ENCODE data around the gene IGF1R.

The IGF1R gene

DNA sequence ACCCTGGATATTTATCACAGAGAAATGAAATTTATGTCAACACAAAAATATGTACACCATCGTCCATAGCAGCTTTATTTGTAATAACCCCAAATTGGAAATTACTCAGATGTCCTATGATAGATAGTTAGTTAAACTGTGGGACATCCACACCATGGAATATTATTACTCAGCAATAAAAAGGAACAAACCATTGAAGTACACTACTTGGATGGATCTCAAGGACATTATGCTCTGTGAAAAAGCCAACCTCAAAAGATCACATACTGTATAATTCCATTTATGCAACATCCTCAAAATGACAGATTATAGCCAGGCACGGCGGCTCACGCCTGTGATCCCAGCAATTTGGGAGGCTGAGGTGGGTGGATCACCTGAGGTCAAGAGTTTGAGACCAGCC is 246.0 kb downstream of the IGF1R start:
- no peak for DNase-seq

- no peak for DNase-seq
Measured at GRCh38 chr15:98896002-98896721, 247.8 kb downstream of the IGF1R start.

DNA sequence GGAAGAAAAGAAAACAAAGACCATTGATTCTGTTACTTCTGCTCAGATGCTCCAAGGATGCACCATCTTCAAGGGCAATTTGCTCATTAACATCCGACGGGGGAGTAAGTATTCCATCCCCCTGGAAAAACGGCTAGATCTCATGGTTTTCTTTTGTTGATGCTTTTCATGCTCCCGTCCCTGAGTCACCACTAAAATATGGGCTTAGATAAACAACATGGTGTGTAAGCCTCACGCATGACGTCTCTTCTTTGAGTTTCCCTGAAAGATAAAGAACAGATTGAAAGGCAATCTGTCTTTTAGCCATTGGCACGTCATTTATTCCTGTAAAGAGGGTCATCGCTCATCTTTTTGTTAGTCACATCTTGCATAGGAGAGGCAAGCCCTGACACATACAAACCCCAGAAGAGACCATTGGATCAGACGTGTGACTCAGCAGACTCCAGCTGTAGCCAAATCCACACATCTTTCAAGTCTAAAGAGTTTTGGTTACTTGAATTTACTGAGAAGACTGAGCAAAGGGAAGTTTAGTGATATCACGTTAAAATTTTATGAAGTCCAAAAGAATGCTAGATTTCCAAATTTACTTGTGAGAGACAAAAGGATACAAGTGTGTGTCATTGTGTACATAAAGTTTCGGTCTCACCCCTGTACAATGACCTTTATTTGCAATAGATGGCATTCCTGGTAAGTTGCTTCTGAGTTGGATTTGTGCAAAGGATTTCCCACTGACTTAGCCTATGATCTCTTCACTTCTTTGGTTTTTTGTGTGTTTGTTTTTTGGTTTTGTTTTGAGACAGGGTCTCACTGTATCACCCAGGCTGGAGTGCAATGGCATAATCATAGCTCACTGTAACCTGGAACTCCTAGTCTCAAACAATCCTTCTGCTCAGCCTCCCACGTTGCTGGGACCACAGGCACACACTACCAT is 248.7 kb downstream of the IGF1R start:
- DNase-seq = peak; percentile 17

GRCh38 chr15:98898122-98898521 is 249.8 kb downstream of the IGF1R start:
- DNase-seq = no peak

GRCh38 chr15:98899272-98900021 is 251.1 kb downstream of the IGF1R start:
- no peak for DNase-seq

DNA sequence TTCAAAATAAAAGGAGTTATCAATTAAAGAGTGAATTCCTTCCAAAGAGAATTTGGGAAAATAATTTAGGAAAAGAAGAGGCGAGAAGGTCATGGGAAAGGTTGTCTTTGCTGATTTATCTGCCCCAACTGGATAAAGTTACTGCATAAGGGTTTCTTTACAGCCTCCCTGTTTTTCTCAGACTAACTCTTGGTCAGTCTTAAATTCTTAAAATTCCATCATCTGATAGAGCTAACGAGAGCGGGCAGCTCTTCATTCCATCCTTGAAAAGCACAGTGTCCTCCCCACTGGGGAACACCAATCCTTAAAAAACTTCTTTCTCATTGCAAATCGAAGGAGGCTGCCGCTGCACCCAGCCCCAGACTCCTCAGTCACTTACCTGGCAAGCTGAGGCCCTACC is 252.0 kb downstream of the IGF1R start:
- DNase-seq = no peak

GRCh38 chr15:98901434-98902072 is 253.2 kb downstream of the IGF1R start:
- DNase-seq = no peak

GRCh38 chr15:98902931-98903330 is 254.6 kb downstream of the IGF1R start:
- no peak for DNase-seq

DNA sequence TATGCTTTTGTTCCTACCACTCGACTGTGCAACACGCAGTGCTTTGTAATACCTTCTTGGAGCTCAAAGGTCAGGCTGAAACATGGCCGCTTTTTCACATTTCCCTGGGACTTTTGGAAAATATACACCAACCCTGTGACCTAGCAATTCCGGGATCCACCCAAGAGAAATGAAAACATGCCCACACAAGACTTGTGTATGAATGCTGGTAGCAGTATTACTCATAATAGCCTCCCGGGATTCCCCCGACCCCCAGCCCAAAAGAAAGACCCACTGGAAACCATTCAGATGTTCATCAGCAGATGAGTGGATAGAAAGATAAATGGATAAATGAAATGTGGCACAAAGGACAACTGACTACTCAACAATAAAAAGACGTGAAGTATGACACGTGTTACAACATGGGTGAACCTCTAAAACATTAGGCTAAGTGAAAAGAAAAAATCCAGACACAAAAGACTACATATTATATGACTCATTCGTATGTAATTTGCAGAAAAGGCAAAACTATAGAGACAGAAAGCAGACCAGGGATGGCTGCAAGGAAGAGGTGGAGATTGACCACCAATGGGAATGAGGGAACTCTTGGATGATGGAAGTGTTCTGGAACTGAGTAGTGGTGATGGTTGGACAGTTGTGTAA is 255.2 kb downstream of the IGF1R start:
- no peak for DNase-seq

- peak; percentile 59 for DNase-seq
Measured at GRCh38 chr15:98904544-98904943, 256.2 kb downstream of the IGF1R start.

GRCh38 chr15:98905963-98906711 is 257.8 kb downstream of the IGF1R start:
- DNase-seq = no peak

DNA sequence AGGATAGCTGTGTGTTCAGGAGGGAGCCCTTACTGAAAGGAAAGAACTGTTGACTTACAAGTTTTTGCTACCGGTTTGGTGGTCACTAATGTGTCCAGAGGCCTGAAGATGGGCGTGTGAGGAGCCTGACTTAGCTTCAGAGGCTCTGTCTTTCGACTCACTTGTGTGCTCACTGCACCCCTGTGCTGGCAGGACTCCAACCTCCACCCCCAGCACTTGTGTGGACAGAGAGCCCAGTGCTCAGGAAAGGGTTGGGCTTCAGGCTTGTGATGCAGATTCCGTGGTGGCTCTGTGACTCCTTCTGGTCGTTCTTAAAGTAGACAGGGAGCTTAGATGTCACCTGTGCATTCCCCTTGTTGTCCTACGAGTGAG is 258.4 kb downstream of the IGF1R start:
- DNase-seq = no peak

- DNase-seq = no peak
Measured at GRCh38 chr15:98907927-98908471, 259.7 kb downstream of the IGF1R start.

DNA sequence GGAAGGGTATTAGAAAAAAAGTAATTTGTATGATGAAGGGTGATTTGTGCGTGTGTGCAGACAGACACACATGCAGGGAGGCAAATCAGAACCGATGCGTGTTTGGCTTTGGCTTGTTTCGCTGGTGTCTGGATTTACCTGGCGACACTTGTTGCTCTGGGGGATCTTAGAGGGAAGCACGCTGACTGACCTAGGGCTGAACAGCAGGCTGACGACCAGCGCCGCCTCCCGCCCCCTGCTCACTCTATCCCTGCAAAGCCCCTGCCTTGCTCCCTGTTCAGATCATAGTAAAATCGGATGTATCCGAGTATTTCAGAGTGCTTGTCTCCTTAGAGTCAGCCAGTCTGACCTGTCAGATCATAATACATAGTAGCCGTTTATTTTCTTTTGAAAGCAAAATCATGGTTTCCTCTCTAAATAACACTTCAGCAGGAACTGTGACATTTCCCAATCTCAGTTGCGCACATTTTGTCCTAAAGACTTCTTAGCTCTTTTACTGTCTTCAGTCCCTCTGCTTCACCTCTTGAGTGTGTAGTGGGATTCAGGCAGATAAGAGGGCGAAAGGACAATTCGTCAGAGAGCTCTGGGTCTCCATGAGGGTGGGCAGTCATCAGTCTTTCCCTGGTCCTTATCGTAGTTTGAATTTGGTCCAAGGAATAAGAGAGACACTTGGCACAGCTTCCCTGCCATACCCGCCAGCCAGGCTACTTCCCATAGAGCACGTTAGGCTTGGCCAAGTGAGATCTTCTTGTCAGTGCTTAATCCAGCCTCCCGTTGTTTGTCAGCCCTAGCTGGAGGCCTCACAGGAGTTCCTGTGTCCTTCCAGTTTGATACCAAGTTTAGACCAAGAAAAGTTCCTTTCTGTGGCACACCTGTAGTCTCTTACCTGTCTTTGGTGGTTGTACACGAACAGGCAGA is 261.9 kb downstream of the IGF1R start:
- no peak for DNase-seq

DNA sequence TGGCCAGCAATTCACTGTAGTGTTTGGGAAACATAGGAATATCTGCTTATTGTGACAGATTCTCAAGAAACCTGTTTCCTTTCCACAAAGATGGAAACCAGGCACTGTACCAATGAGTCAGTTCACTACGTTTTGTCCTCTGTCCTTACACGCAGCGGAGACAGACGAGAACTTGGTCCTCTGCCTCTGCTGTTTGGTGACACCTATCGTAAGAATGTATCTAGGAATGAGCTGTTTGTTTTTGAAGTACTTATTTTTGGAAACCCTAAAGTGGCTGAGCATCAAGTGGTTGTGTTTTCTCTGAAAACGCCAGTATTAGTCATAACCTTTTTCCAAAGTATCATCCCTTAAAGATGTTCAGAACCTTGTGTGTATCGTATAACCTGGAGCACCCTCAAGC is 266.3 kb downstream of the IGF1R start:
- DNase-seq = no peak

DNA sequence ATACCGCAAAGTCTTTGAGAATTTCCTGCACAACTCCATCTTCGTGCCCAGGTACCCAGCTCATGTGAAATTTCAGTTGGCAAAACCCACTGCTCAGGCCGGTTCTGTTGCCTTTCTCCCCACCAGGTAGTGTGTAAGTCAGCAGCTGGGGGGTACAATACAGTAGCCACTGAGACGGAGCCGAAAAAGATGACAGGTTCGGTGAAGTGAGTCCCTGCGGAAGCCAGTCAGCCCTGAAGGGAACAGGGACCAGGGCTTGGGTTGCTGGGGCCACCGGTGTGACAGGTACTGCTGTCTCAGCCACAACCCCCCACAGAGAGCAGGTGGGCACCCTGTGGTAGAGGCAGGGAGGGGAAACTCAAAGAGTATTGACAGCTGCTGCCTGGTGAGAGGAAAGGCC is 268.5 kb downstream of the IGF1R start:
- no peak for DNase-seq

GRCh38 chr15:98917417-98917816 is 269.1 kb downstream of the IGF1R start:
- DNase-seq = no peak

GRCh38 chr15:98920091-98920880 is 271.9 kb downstream of the IGF1R start:
- no peak for DNase-seq

DNA sequence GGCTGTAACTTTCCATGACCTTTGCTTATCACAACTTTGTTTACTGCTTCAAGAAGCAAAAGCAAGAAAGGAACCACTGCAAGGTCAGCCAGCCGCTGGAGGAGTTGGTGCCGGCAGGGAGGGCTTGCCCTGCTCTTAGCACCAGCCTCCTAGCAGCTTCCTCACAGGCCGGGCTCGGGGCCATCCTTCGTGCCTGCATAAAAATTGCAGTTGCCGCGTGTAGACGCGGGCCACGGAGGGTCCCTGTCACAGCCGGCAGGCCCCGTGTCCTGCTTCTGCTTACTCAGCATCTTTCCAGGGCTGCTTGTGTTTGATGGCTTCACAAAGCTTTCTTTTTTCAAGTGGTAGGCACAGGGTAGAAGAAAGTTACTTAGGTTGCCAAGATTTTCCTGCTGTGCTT is 274.8 kb downstream of the IGF1R start:
- DNase-seq = no peak
